ENCODE results near the gene COPG1. TPM values are rescaled to one million over a fixed set of nuclear protein-coding genes. Genes with fewer than 3 reads are reported as not detected.

Gene COPG1
- total and polyA plus RNA-seq, 10 of the 15 experiments (the other 5 are each of a cell fraction or from before 2014, with no cell fraction given): 54.8 to 143 (median 91.2) TPM

DNA sequence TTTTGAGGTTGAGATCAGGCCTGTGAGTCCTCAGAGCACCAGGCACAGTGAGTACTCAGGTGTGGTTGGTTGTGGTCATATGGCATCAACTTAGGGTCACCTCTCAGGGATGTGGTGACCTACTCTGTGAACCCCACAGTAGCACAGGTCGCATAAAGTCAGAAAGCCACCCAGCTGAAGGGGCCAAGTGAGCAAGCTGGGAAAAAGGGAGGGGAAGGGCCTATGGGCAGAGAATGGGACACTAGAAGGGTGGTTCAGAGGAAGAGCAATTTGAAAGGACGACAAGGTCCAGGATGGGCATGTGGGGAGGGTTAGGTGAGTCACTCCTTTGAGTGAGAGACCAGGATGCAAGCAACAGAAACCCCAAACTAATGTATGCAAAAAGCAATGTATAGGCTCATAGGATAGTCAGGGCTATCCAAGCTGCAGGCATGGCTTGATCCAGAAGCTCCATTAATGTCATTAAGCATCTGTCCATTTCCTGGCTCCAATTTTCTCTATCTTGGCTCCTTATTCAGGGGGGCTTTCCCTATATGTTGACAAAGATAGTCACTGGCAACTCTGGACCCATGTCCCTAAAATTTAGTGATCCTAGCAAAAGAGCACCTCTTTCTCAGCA, 62.7 kb downstream of the COPG1 start (continued):
- TF ChIP-seq ZSCAN29 (IDR thresholded peaks at IDR 0.05): no peak
- no peak for TF ChIP-seq TBL1XR1 (IDR thresholded peaks at IDR 0.05; ENCODE audit: low read depth, low read length)
- peak; percentile 37; the same call in 1 of the 3 replicates for TF ChIP-seq POU2F2 (IDR thresholded peaks at IDR 0.05; ENCODE audit: borderline replicate concordance, low read depth, low read length)
- TF ChIP-seq NR2F1 (conservative IDR thresholded peaks at IDR 0.05): 0 out of 2 replicates have a peak, but pooled peaks have one; percentile 51
- no peak for TF ChIP-seq GATAD2B (conservative IDR thresholded peaks at IDR 0.05; ENCODE audit: low read depth)

DNA sequence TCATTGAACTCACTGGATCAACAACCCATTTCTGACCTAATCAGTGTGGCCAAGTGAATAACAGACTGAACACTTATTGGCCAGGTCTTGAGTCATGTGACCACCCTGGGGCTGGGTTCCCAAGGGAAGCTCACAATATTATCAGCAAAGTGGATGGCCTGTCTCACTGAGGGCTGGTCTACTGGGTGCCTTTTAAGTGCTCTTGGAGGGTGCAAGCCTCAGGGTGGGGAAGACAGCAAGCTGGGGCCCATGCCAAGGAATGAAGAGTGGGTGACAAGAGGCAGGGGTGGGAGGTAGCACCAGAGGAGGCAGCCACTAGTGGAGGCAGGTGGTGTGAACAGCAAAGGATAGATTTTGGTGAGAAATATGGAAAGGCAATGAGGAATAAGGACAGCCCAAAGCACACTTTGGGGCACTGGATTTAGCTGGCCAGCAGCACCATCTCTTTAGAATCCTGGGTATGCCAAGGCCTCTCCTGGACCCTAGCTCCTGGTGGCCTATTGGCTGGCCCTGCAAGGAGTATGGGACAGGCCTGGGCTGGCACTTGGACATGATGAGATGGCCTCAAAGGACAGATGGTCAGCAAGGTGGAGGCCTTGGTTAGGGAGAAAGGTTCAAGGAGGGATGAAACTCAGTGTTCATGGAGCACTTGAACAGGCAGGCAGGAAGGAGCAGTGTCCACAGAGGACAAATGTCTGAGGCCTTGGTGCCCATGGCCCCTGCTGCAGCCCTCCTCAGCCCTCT, 63.4 kb downstream of the COPG1 start:
- H3K4me1 ChIP-seq (ENCODE audit: control insufficient read depth, insufficient read depth, low read length): peaks cover 20% of the 10 kb centered on the region
- CTCF ChIA-PET: interaction anchor here (1.0 to 1.5 kb wide), 5 partner anchors 20 to 63 kb away, joined by 3 to 4 read pairs (median 4); partner anchors contain the start of gene COPG1
- no peak for DNase-seq (ENCODE audit: low read depth, low spot score)

More for the DNA sequence above, 63.4 kb downstream of the COPG1 start:
- Histone ChIP-seq H3K4me3 (no peak overlapping the region), H3K9ac (ENCODE audit: control insufficient read depth, insufficient read depth, low read length) (no peak overlapping the region), H3K4me2 (ENCODE audit: control insufficient read depth, insufficient read depth) (no peak overlapping the region), H2AFZ (ENCODE audit: control insufficient read depth, low read depth, low read length) (no peak overlapping the region), H3K79me2 (ENCODE audit: control insufficient read depth, insufficient read depth, low read length) (no peaks in the 10 kb centered on the region; the same call in 1 of the 2 replicates), H3K27ac (ENCODE audit: control insufficient read depth, insufficient read depth) (no peak overlapping the region), H3K27me3 (replicated peaks in 1 of 2; ENCODE audit: control insufficient read depth in 2 of 2, insufficient read depth in 2 of 2, low read length in 1 of 2) (no peaks in the 10 kb centered on the region), H3K9me3 (replicated peaks; ENCODE audit: control insufficient read depth, insufficient read depth, low read length) (no peaks in the 10 kb centered on the region), H4K20me1 (ENCODE audit: control insufficient read depth, insufficient read depth) (no peaks in the 10 kb centered on the region), H3K36me3 (ENCODE audit: control insufficient read depth in 2 of 2, insufficient read depth in 2 of 2, low read length in 1 of 2) (no peaks in the 10 kb centered on the region; a peak in 1 of 4 replicates)
- TF ChIP-seq, protein P1, sequence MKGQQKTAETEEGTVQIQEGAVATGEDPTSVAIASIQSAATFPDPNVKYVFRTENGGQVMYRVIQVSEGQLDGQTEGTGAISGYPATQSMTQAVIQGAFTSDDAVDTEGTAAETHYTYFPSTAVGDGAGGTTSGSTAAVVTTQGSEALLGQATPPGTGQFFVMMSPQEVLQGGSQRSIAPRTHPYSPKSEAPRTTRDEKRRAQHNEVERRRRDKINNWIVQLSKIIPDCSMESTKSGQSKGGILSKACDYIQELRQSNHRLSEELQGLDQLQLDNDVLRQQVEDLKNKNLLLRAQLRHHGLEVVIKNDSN (IDR thresholded peaks at IDR 0.05; ENCODE audit: borderline replicate concordance, extremely low read length, insufficient read depth, low read depth, low read length): peak; percentile 5
- TF ChIP-seq TCF7 (IDR thresholded peaks at IDR 0.05; ENCODE audit: borderline replicate concordance) (no peak), POLR2AphosphoS5 (IDR thresholded peaks at IDR 0.05; ENCODE audit: low read length) (no peak), JUND (IDR thresholded peaks at IDR 0.05; ENCODE audit: low read depth, low read length) (no peak), RAD51 (IDR thresholded peaks at IDR 0.05) (peak; percentile 71; the same call in 1 of the 2 replicates), SMC3 (IDR thresholded peaks at IDR 0.05; ENCODE audit: borderline replicate concordance, low read length) (no peak), SIX5 (IDR thresholded peaks at IDR 0.05; ENCODE audit: low read depth, low read length, severe bottlenecking) (no peak), PAX5 (IDR thresholded peaks at IDR 0.05; ENCODE audit: borderline replicate concordance, low read depth, low read length) (0 out of 2 replicates have a peak, but pooled peaks have one; percentile 25), TCF12 (IDR thresholded peaks at IDR 0.05; ENCODE audit: low read depth, low read length) (no peak), FOXM1 (IDR thresholded peaks at IDR 0.05; ENCODE audit: low read depth, low read length) (no peak), NR2C2 (IDR thresholded peaks at IDR 0.05; ENCODE audit: borderline replicate concordance, control insufficient read depth, insufficient read length, low read depth) (no peak)
- TF ChIP-seq, protein P2, sequence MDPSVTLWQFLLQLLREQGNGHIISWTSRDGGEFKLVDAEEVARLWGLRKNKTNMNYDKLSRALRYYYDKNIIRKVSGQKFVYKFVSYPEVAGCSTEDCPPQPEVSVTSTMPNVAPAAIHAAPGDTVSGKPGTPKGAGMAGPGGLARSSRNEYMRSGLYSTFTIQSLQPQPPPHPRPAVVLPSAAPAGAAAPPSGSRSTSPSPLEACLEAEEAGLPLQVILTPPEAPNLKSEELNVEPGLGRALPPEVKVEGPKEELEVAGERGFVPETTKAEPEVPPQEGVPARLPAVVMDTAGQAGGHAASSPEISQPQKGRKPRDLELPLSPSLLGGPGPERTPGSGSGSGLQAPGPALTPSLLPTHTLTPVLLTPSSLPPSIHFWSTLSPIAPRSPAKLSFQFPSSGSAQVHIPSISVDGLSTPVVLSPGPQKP (IDR thresholded peaks at IDR 0.05; ENCODE audit: low read depth, low read length): no peak
- TF ChIP-seq, protein P3, sequence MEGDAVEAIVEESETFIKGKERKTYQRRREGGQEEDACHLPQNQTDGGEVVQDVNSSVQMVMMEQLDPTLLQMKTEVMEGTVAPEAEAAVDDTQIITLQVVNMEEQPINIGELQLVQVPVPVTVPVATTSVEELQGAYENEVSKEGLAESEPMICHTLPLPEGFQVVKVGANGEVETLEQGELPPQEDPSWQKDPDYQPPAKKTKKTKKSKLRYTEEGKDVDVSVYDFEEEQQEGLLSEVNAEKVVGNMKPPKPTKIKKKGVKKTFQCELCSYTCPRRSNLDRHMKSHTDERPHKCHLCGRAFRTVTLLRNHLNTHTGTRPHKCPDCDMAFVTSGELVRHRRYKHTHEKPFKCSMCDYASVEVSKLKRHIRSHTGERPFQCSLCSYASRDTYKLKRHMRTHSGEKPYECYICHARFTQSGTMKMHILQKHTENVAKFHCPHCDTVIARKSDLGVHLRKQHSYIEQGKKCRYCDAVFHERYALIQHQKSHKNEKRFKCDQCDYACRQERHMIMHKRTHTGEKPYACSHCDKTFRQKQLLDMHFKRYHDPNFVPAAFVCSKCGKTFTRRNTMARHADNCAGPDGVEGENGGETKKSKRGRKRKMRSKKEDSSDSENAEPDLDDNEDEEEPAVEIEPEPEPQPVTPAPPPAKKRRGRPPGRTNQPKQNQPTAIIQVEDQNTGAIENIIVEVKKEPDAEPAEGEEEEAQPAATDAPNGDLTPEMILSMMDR (IDR thresholded peaks at IDR 0.05 in 2 of 3, conservative IDR thresholded peaks at IDR 0.05 in 1 of 3; ENCODE audit: control insufficient read depth in 2 of 3, extremely low read depth in 1 of 3, insufficient read depth in 1 of 3, low read depth in 3 of 3, low read length in 3 of 3): no peak
- FAIRE-seq (no peak), ATAC-seq (no peak)
- intact Hi-C loops (cut with micrococcal nuclease; ENCODE audit: unreplicated experiment): loop anchor here (2.0 kb wide), 1 partner anchor 64 kb away; the partner anchor contains the start of gene COPG1
- RAD21 ChIA-PET (ENCODE audit: unreplicated experiment): interaction anchor here (1.4 to 2.5 kb wide), 3 partner anchors 33 to 63 kb away, joined by 4 to 7 read pairs (median 5); partner anchors contain the start of gene COPG1
- in situ Hi-C loops (cut with MboI): no loop called here
- BruUV-seq (replicated peaks): no TSS peak
- SMC1A ChIA-PET (ENCODE audit: uncharacterized antibody, unreplicated experiment): interaction anchor here (0.9 to 8.5 kb wide), 4 partner anchors 11 to 74 kb away, joined by 3 to 75 read pairs (median 4); no protein-coding TSS in a partner anchor
- POLR2A ChIA-PET: interaction anchor here (1.0 to 4.5 kb wide), 5 partner anchors 29 to 80 kb away, joined by 3 to 29 read pairs (median 4); partner anchors contain the start of genes COPG1 and HMCES
